RPMI7951 (cell line): ENCODE results near the gene NETO2. TPM values are rescaled to one million over a fixed set of nuclear protein-coding genes. Genes with fewer than 3 reads are reported as not detected.
"Not testable (repeated sequence)": the region's sequence is repeated elsewhere in the genome, so short reads cannot be mapped to it uniquely, and the experiment has no call there.

ENCODE experiments used
- DNase-seq: peaks from one replicate; pipeline ENCODE4 v3.0.0-alpha.2; 2012; ENCODE audit warnings: low read depth
- total RNA-seq: library from RNA; depleted of rRNA; stranded (reverse); fragments of >200 nt; shearing (Covaris generic); gene quantifications from 2 replicates; pipeline ENCODE4 v1.2.3, GENCODE V29; 2014

NETO2 gene
- total RNA-seq, 1 experiment from 2014 or later = 331 TPM

DNA sequence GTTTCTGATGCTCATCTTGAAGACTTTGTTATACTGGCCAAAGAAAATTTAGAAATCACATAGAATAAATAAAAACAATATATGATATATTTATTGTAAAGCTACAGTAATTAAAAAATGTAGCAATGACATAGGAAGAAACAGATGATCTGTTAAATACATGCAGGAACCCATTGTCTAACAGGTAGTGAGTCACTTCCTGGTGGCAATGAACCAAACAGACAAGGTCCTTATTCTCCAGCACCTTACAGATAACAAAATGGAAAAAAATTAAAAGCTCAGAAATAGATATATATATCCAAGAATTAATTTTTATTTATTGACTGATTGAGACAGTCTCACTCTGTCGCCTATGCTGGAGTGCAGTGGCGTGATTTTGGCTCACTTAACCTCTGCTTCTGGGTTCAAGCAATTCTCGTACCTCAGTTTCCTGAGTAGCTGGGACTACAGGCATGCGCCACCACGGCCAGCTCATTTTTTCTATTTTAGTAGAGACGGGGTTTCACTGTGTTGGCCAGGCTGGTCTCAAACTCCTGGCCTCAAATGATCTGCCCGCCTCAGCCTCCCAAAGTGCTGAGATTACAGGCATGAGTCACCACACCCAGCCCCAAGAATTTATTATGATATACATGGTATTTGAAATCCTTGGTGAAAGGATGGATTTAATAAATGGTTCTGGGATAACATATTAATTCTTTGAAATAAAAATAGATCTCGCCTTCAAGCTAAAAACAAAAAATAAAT lies 7.5 kb downstream of the NETO2 start:
- peak; percentile 62 for DNase-seq

DNA sequence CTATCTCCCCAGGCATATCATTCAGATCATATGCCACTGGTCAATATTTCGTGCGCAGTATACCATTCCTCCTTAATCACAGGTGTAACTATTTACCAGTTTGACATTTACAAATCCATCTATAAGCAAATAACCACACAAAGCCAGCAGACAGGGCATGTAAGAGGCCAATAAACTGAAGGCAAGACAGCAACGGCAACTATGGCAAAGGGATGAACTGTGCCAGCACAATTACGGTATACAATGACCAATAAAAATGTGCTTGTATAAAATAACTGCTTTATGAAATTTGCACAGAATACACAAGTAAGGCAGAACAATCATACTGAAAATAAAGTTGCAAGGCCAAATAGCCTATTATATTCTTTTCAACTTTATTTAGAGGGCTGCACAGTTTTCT lies 9.2 kb downstream of the NETO2 start:
- DNase-seq = no peak

DNA sequence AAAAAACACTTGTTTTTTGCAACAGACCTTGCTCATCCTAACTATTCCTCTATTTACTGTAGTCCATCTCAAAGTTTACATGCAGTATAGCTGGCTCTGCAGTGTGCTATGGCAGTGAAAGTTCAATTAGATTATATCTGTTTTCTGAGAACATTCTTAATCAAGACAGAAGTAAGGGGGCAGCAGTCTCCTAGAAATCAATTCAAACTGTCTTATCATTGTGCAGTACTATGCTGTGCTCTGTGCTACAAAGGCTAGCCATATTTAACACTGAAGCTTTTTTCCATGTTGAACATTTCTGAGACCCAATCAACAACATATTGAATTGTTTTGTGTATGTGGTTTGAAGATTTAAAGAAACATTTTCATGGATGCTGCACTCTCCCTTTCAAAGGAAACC lies 11.4 kb downstream of the NETO2 start:
- no peak for DNase-seq

DNA sequence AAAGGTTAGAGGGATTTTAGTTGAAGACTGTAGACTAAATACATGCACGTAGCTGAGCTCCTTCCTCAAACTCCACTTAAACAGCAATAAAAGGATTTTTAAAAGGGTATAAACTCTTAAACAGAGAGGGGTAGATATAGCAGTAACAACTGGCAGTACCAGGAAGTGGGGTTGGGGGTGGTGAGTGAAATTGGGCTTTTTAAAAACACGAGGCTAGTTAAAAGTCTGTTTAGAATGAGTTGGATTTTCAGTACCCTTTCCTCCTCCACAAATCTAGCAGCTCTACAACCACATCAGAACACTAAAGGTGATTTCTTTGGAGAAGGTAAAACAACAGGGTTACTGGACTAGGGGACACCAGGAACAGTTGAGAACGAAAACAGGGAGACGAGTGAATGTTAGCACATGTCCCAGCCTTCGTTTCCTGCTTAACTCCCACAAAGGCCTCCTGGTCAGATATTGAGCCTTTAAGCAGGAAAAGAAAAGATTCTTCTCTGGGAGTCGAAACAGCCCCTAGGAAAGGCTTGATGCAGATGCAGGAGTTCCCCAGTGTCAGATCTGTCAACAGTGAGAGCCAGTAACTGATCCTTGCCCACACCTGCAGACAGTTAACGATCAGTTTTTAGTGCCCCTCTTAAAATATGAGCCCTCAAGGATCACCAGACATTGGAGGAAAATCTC lies 13.8 kb downstream of the NETO2 start:
- no peak for DNase-seq

DNA sequence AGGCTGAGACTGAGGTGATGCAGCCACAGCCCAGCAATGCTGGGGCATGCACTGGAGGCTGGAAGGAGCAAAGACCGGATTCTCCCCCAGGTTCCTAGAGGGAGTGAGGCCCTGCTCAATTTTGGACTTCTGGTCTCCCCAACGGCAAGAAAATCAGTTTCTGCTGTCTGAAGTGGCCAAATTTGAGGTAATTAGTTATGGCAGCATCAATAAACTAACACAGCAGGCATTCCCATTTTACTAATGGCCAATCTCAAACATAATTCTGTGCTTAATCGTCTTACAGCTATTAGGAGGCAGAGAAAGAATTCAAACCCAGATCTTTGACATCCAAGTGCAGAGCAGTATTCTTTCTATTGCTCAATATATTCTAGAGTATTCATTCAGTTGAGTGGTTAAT lies 16.2 kb downstream of the NETO2 start:
- no peak for DNase-seq

DNA sequence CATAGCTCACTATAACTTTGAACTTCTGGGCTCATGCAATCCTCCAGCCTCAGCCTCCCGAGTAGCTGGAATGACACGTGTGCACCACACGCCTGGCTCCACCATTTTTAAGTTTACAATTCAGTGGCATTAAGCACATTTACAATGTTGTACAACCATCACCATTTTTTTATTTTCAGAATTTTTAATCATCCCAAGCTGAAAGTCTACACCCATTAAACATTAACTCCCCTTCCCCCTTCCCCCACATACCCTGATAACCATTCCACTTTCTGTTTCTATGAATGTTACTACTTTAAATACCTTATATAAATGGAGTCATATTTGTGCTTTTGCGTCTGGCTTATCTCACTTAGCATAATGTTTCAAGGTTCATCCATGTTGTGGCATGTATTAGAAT lies 18.0 kb downstream of the NETO2 start:
- DNase-seq = no peak

DNA sequence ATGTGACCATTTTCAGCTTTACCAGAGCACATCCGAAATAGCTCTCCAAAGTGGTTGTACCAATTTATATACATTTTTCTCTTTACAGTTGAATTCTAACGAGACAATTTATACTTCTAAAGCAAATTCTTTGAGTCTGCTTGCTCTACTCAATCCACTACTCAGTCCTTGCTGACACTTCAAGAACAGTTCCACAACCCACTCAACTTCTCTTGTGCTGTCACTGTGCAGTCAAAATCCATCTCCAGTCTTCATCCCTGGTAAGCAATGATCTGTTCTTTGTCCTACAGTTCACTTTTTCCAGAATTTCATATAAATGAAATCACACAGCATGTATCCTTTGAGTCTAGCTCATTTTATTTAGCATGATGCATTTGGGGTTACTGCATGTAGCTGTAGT lies 30.6 kb downstream of the NETO2 start:
- no peak for DNase-seq

DNA sequence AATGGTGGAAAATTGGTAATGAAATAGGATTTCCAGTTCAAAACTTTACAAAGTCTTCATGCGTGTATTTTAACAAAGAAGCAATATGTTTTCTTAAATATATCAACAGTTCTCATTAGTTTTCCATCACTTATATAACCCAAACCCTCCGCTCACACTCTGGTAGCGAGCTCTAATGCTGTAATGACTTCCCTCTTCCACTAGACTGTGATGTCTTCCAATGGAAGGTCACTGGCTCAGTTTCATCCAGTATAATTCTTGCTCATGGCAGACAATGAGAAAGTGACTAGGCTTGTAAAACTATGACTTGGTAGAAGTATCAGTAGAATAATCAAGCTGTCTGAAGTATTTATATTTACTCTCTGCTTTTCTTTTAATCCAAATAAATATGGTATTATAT lies 32.8 kb downstream of the NETO2 start:
- DNase-seq = peak; percentile 6

DNA sequence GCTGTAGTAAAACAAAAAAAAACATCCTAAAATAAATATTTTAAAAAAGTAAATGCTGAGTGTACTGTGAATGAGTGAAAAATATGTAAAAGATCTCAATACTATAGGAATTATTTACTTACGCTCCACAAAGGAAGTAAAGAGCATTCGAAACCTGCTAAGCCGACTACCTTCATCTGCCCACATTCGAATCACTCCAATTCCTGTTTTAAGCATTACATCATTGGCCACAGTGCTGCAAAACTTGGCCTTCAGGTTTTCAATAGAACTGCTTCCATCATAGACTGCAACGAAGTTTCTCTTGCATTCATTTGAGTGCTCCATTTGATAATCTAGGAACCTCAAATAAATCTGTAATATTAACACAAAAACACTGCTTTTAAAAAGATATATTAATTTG lies 34.4 kb downstream of the NETO2 start:
- DNase-seq = no peak

DNA sequence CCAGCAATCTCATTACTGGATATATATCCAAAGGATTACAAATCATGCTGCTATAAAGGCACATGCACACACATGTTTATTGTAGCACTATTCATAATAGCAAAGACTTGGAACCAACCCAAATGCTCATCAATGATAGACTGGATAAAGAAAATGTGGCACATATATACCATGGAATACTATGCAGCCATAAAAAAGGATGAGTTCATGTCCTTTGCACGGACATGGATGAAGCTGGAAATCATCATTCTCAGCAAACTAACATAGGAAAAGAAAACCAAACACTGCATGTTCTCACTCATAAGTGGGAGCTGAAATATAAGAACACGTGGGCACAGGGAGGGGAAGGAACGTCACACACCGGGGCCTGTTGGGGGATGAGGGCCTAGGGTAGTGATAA lies 40.8 kb downstream of the NETO2 start:
- DNase-seq = not testable (repeated sequence)

DNA sequence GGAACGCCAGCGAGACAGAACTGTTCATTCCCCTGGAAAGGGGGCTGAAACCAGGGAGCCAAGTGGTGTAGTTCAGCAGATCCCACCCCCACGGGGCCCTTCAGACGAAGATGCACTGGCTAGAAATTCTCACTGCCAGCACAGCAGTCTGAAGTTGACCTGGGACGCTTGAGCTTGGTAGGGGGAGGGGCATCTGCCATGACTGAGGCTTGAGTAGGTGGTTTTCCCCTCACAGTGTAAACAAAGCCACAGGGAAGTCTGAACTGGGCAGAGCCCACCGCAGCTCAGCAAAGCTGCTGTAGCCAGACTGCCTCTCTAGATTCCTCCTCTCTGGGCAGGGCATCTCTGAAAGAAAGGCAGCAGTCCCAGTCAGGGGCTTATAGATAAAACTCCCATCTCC lies 46.6 kb downstream of the NETO2 start:
- not testable (repeated sequence) for DNase-seq

DNA sequence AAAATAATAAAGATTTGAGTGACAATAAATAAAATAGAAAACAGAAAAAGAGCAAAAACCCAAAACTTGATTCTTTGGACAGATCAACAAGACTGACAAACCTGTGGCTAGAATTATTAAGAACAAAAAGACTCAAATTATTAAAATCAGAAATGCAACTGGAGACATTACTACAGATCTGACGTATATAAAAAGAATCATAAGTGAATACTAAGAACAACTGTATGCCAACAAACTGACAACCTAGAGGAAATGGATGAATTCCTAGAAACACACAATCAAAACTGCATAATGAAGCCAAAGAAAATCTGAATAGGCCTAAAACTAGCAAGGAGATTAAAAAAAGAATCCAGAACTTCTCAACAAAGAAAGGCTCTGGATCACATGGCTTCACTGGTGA lies 47.4 kb downstream of the NETO2 start:
- DNase-seq = no peak

DNA sequence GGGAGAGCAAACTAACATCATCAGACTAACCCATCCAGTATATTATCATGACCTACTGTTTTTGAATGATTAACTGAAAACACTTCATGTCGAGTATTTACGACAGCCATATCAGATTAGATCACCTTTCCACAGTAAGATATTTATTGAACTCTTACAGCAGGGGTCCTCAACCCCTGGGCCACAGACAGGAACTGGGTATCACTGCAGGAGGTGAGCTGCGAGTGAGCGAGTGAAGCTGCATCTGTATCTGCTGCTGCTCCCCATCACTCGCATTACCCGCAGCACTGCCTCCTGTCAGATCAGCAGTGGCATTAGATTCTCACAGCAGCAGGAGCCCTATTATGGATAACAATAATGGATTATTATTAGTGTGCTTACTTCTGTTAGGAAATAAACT lies 59.5 kb downstream of the NETO2 start:
- no peak for DNase-seq

DNA sequence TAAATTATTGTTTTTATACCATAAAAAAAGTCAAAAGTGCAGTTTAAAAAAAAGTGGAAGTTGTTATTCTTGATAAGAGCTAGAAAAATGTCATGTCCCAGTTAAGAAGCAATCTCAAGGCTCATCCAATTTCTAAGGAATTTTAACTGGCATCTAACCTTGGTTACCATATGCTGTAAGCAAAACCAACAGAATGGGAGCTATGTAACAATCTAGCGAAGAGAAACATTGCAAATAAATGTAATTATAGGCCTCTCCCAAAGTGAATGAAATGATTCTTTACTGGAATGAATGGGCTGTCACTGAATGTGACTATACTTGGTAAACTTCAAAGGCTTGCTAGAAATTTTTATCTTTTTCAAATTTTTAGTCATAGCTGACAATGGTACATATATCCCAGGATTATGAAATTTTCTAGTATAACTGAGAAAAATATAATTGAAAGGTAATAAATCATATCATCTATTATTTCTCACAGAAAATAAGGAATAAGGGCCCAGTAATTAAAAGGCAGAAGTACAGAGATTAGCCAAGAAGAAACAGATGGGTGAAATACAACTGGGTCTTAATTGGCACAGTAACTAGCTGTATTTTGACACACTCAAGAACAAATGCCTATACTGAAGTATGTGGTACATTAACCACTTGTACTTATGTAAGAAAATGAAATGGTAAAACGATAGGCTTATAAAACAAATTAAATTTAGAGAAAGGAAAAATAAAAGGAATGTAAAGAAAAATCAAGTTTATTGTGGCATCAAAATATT lies 61.5 kb downstream of the NETO2 start:
- no peak for DNase-seq

DNA sequence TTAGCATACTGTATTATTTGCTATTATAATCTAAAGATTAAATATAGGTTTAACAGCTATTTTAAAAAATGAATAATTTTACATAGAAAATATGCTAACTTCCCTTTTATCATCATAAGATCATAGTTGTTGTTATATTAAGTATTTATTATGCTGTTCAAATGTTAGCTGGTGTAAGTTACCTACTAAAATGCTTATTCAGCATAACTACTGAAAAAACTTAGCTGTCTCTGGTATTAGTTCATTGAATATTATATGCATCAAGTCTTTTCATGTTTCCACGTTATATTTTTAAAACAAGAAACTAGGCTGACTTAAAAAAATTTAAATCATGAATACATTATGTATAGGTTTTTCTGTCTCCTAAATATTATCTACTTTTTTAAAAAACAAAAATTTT lies 62.6 kb downstream of the NETO2 start:
- no peak for DNase-seq

DNA sequence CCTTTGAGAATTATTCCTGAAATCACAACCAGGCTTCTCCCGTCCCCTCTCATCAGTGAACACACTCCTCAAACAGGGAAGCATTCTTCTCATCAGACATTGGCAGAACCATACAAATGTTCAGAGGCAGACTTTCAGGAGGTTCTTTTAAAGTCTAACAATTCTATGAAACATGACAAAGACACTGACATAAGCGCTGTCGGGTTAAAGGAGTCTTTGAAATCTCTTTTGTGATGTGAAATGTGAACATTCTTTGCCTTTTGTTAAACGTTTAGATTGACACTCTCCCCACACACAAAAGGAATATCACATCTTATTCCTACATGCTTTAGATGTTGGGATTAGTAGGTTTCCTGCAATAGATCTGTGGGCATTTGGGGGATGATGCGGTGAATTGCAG lies 63.9 kb downstream of the NETO2 start:
- DNase-seq = no peak

DNA sequence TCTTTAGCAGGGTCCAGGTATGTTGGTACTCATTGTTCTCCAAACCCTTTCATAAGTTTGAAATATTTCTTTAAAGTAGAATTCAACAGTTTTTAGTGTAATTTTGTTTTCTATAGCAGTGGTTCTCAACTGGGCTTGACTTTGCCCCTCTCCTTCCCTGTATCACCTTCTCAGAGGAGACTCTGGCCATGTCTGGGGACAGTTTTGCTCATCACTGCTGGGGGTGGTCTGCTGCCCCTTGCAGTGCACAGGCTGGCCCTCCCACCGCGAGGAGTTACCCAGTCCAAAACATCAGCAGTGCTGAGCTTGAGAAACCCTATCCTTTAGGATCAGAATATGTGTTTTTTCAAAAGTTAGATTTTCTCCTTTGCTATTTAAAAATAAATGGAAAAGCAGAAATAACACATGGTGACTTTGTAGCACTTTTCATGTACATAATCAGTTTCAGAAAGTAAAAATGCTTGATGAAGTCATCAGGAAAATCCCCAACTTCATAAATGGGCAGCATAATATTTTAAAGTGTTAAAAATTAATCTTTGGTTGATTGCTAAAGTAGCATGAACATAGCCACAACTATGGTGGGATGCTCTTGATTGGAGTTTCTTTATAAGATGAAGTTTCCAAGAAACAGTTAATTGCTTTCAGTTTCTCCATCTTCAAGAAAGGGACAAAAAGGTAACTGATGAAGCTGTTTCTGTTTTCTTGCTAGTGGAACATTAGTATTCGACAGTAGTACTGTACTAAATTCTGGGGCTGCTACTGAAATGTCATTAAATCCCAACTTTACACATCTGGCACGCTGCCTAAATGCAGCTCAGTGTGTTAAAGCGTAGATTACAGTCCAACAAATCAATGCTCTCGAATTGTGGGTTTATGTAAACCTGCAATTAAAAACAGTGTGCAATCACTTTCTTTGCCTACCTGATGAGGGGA lies 70.3 kb downstream of the NETO2 start:
- no peak for DNase-seq

DNA sequence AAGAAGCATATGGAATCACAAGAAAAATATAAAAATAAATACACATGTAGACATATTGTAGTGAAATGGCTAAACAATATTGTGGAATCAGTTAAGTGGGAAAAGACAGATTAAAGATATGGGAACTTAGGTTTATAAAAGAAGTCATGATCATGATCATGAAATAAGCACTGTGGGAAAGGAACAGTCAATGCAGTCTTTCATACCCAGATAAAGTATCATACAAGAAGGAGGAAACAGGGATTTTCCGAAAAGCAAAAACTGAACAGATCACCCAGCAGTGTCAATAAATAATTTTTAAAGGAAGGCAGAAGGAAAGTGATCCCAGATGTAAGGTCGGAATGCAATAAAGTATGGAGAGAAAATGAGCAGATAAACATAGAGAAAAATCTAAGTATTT lies 71.6 kb downstream of the NETO2 start:
- DNase-seq = no peak

DNA sequence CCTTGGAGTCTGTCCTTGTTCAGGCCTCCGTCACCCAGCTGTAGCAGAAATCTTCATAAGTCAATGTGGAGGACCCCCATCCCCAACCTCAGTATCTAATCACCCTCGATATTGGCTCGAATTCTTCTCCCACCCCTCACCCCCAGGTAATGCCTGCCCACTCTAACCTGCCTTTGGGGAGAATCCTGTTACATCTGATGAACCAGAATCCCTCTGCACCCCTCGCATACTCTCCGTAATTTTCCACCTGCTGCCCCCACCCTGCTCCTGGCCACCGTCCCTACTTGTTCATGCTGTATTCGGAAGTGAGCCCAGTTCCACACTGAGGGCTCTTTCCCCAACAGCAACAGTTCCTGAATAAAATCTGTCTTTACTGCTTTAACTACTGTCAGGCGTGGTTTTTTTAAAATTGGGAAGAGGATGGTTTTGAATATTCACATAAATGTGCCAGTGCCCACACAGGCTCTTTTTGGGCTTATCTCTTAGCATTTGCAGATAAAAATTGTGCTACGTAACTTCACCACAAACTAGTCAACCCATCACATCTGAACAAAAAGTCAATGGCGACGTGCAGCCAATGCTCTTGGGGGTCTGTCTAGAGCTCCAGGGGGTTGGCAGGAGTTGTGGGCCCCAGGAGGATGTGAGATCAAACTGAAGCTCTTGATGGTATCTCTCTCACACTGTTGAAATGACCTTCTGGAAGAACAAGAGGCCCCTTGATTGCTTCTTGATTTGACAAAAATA lies 73.7 kb downstream of the NETO2 start:
- no peak for DNase-seq

DNA sequence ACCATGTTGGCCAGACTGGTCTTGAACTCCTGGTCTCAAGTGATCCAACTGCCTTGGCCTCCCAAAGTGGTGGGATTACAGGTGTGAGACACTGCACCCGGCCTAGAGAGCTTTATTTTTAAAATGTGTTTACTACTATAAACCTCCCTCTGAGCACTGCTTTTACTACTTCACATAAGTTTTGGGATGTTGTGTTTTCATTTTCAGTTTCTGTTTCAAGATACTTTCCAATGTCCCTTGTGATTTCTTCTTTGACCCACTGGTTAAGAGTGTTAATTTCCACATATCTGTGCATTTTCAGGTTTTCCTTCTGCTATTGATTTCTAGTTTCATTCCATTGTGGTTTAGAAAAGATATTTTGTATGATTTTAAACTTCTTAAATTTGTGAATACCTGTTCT lies 74.4 kb downstream of the NETO2 start:
- DNase-seq = no peak

DNA sequence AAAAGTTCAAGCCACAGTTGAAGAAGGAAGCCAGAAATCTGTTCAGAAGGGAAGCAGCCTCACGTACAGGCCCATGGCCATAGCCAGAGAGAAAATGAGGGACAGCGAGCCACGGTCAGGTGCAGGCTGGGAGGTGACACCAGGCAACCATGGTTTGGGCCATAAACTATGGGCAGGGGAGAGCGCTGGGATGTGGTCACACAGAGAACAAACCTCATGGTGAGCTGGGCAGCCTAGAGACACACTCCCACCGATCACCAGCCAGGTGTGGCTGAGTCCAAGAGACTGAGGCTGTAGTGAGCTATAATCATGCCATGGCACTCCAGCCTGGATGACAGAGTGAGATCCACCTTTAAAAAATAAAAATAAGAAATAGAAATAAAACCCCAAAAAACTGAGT lies 76.5 kb downstream of the NETO2 start:
- no peak for DNase-seq
